Lower leg skin (tissue), 4 donors: ENCODE data around the gene VSTM4. TPM values are rescaled to one million over a fixed set of nuclear protein-coding genes. Genes with fewer than 3 reads are reported as not detected.

Experiments used
- DNase-seq, 2 donors: peaks; one replicate each; pipeline ENCODE4 v3.0.0-alpha.2; 2019; ENCODE audit warnings: low spot score in 2 of 2
- H3K4me3 ChIP-seq: fragments of 200-600 bp; sonication (generic); 2 replicates; pipeline ENCODE4 v1.5.1; 2017; ENCODE audit warnings: mild to moderate bottlenecking, low read depth; ENCODE audit not compliant: poor library complexity, severe bottlenecking
- CTCF ChIP-seq, 3 donors: fragments of 450-650 bp; IDR thresholded peaks; one replicate each; pipeline ENCODE4 v1.5.1; 2016; ENCODE audit warnings: antibody characterized with exemption in 3 of 3, mild to moderate bottlenecking in 3 of 3, moderate library complexity in 2 of 3
- POLR2A ChIP-seq, 2 donors: fragments of 450-650 bp; IDR thresholded peaks; one replicate each; pipeline ENCODE4 v1.6.1; 2016 to 2017; ENCODE audit warnings: antibody characterized with exemption in 2 of 2, mild to moderate bottlenecking in 1 of 2, moderate library complexity in 1 of 2
- WGBS, 2 donors: methylation state at CpG; one replicate each; pipeline ENCODE4 v1.1.5; 2018; 5-methylcytosine and 5-hydroxymethylcytosine counted together
- intact Hi-C: fragments of 100-400 bp; cut with DNase I; formaldehyde crosslinking; loops from one replicate; pipeline ENCODE4 v1.15.0; 2023; ENCODE audit warnings: low total_unique reads
- total RNA-seq, 4 donors: library from RNA; depleted of rRNA; stranded (reverse); fragments of >200 nt; gene quantifications; one replicate each; pipeline ENCODE4 v1.1.0, GENCODE V29; 2016

VSTM4 gene
- total RNA-seq, 4 donors from 2014 or later, result 1.1 to 5.0 (median 3.3) TPM

- DNase-seq, result no peak
- TF ChIP-seq CTCF (IDR thresholded peaks at IDR 0.05) (no peak), POLR2A (IDR thresholded peaks at IDR 0.05) (no peak)
- H3K4me3 ChIP-seq, result no peak overlapping the region
- WGBS, 2 donors, result 74 to 78% methylated on average over 5 of the region's 5 CpGs
- intact Hi-C loops, result no loop called here
Observed at GRCh38 chr10:49140304-49141177, 25.2 kb upstream of the VSTM4 start.

DNA sequence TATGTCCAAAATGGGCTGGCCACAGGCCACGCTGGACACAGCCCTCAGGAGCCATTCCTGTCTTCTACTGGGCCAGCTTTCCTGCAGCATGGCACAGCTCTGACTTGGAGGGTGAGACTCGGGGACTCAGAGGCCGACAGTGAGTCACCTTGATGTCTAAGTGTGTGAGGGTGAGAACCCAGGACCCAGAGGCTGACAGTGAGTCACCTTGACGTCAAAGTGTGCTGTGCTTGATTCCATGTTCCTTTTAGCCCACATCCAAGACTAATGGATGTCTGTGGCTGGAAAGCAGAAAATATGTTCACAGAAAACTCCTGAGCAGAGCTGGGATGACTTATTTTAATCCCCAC is 24.5 kb upstream of the VSTM4 start:
- TF ChIP-seq CTCF (IDR thresholded peaks at IDR 0.05) (no peak), POLR2A (IDR thresholded peaks at IDR 0.05) (no peak)
- intact Hi-C loops, result no loop called here
- DNase-seq, result no peak
- WGBS, 2 donors, result 66 to 81% methylated on average over 4 of the region's 4 CpGs
- H3K4me3 ChIP-seq, result no peak overlapping the region

DNA sequence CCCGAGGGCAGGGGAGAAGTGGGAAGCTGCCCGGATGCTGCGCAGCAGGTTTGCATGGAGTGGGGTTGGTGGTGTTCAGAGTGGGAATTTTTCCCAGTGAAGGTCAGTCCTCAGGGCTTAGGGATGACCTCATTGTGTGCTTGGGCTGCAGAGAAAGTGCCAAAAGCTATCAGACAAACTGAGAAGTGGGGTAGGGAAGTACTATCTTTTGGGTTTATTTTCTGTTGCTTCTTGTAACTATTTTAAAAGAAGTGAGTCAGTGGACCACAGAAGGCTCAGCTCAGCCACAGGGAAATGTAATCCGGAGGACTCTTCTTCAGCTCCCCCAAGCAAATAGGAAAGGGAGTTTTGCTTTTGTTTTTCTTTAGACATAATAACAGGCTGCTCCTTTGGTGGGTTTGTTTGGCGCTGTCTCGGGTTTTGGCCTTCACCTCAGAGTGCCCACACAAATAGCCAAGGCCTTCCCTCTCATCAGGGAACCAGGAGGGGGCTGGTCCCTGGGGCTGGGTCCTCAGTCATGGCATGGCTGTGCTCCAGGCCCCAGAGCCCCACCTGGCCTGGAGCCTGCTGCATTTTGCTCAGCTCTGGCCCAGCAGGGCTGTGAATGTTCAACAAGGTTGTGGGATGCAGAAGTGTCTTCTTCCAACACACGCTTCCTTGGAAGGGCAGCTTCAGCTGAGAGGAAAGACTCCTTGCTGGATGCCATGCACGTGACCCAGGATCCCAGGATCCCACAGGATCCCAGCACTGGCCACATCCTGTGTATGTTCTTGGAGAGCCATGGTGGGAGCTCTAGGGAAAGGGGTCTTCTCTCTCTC is 23.9 kb upstream of the VSTM4 start:
- 49 to 54% methylated on average over 8 of the region's 8 CpGs for WGBS, 2 donors
- H3K4me3 ChIP-seq, result no peak overlapping the region
- DNase-seq, result no peak
- TF ChIP-seq POLR2A (IDR thresholded peaks at IDR 0.05) (no peak), CTCF (IDR thresholded peaks at IDR 0.05) (no peak)
- intact Hi-C loops, result no loop called here

GRCh38 chr10:49138361-49138891 is 23.1 kb upstream of the VSTM4 start:
- no peak for DNase-seq
- TF ChIP-seq POLR2A (IDR thresholded peaks at IDR 0.05) (no peak), CTCF (IDR thresholded peaks at IDR 0.05) (no peak)
- intact Hi-C loops, result no loop called here
- H3K4me3 ChIP-seq, result no peak overlapping the region
- 66 to 69% methylated on average over 7 of the region's 7 CpGs for whole genome bisulfite sequencing, 2 donors

- 55 to 59% methylated on average over 1 of the region's 1 CpG for WGBS, 2 donors
- H3K4me3 ChIP-seq, result no peak overlapping the region
- TF ChIP-seq CTCF (IDR thresholded peaks at IDR 0.05) (no peak), POLR2A (IDR thresholded peaks at IDR 0.05) (no peak)
- no peak for DNase-seq
- intact Hi-C loops, result no loop called here
Observed at GRCh38 chr10:49136525-49136924, 21.2 kb upstream of the VSTM4 start.
